ENCODE data around the gene ARHGEF25. TPM values are rescaled to one million over a fixed set of nuclear protein-coding genes. Genes with fewer than 3 reads are reported as not detected.

Gene ARHGEF25
- total and polyA plus RNA-seq, 2 of the 13 experiments (the other 11 are each of a cell fraction or from before 2014, with no cell fraction given), result 11.5 to 12.5 TPM

DNA sequence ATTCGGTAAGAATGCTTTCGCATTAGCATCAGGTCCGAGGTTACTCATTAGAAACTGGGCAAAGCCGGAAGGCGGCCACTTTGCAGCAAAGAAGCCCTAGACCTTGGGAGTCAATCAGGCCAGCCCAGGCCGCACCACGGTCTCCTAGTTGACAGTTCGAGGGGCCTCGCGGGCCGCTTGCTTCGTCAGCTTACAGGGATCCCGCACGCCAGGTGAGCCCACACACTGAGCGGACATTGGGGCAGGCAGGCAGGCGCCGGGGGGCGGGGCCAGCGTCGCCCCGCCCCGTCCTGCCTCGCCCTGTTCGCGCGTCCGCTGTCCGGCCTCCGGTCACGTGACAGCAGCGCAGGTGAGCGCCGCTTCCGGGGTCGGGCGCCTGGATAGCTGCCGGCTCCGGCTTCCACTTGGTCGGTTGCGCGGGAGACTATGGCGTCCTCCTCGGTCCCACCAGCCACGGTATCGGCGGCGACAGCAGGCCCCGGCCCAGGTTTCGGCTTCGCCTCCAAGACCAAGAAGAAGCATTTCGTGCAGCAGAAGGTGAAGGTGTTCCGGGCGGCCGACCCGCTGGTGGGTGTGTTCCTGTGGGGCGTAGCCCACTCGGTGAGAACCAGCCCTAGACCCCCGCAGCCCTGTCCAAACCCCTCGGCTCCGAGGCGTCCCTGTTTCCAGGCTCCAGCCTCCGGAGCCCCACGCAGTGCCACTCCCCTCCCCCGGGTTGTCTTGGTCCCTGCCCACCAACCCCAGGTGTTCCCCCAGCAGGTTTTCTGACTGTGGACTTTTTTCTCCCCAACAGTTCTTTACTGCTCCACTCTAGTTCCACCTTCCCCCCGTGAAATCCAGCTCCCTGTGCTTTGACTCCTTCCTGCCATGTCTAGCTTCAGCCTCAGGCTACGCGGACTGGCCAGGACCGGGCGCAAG is 20.1 kb upstream of the ARHGEF25 start, which contains the start of gene PIP4K2C (continued):
- TF ChIP-seq, protein P1, sequence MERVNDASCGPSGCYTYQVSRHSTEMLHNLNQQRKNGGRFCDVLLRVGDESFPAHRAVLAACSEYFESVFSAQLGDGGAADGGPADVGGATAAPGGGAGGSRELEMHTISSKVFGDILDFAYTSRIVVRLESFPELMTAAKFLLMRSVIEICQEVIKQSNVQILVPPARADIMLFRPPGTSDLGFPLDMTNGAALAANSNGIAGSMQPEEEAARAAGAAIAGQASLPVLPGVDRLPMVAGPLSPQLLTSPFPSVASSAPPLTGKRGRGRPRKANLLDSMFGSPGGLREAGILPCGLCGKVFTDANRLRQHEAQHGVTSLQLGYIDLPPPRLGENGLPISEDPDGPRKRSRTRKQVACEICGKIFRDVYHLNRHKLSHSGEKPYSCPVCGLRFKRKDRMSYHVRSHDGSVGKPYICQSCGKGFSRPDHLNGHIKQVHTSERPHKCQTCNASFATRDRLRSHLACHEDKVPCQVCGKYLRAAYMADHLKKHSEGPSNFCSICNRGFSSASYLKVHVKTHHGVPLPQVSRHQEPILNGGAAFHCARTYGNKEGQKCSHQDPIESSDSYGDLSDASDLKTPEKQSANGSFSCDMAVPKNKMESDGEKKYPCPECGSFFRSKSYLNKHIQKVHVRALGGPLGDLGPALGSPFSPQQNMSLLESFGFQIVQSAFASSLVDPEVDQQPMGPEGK (CRISPR knock-in tag; IDR thresholded peaks at IDR 0.05), result no peak
- TF ChIP-seq, protein P2, sequence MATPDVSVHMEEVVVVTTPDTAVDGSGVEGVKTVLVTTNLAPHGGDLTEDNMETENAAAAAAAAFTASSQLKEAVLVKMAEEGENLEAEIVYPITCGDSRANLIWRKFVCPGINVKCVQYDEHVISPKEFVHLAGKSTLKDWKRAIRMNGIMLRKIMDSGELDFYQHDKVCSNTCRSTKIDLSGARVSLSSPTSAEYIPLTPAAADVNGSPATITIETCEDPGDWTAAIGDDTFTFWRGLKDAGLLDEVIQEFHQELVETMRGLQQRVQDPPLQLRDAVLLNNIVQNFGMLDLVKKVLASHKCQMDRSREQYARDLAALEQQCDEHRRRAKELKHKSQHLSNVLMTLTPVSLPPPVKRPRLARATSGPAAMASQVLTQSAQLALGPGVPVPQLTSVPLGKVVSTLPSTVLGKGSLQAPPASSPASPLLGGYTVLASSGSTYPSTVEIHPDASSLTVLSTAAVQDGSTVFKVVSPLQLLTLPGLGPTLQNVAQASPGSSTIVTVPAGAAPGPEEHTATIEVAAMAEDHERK (CRISPR knock-in tag; IDR thresholded peaks at IDR 0.05; ENCODE audit: low read depth), result no peak
- TF ChIP-seq, protein P3, sequence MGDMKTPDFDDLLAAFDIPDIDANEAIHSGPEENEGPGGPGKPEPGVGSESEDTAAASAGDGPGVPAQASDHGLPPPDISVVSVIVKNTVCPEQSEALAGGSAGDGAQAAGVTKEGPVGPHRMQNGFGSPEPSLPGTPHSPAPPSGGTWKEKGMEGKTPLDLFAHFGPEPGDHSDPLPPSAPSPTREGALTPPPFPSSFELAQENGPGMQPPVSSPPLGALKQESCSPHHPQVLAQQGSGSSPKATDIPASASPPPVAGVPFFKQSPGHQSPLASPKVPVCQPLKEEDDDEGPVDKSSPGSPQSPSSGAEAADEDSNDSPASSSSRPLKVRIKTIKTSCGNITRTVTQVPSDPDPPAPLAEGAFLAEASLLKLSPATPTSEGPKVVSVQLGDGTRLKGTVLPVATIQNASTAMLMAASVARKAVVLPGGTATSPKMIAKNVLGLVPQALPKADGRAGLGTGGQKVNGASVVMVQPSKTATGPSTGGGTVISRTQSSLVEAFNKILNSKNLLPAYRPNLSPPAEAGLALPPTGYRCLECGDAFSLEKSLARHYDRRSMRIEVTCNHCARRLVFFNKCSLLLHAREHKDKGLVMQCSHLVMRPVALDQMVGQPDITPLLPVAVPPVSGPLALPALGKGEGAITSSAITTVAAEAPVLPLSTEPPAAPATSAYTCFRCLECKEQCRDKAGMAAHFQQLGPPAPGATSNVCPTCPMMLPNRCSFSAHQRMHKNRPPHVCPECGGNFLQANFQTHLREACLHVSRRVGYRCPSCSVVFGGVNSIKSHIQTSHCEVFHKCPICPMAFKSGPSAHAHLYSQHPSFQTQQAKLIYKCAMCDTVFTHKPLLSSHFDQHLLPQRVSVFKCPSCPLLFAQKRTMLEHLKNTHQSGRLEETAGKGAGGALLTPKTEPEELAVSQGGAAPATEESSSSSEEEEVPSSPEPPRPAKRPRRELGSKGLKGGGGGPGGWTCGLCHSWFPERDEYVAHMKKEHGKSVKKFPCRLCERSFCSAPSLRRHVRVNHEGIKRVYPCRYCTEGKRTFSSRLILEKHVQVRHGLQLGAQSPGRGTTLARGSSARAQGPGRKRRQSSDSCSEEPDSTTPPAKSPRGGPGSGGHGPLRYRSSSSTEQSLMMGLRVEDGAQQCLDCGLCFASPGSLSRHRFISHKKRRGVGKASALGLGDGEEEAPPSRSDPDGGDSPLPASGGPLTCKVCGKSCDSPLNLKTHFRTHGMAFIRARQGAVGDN (CRISPR knock-in tag; IDR thresholded peaks at IDR 0.05), result peak; percentile 93
- no peak for TF ChIP-seq NFKB2 (CRISPR knock-in tag; IDR thresholded peaks at IDR 0.05; ENCODE audit: borderline replicate concordance)
- TF ChIP-seq RBM22 (optimal IDR thresholded peaks at IDR 0.05; ENCODE audit: low read length), result no peak
- peak; percentile 6; the same call in 1 of the 2 replicates for TF ChIP-seq FOSL2 (CRISPR knock-in tag; IDR thresholded peaks at IDR 0.05)
- no peak for TF ChIP-seq PCBP2 (optimal IDR thresholded peaks at IDR 0.05; ENCODE audit: low read depth, low read length, poor library complexity, severe bottlenecking)
- TF ChIP-seq ARHGAP35 (CRISPR knock-in tag; IDR thresholded peaks at IDR 0.05; ENCODE audit: borderline replicate concordance), result no peak
- no peak; the same call in 1 of the 2 replicates for TF ChIP-seq ZNF234 (CRISPR knock-in tag; conservative IDR thresholded peaks at IDR 0.05)
- TF ChIP-seq ZNF3 (CRISPR knock-in tag; IDR thresholded peaks at IDR 0.05), result no peak
- TF ChIP-seq ZNF546 (CRISPR knock-in tag; conservative IDR thresholded peaks at IDR 0.05), result no peak
- no peak for TF ChIP-seq ZNF781 (CRISPR knock-in tag; IDR thresholded peaks at IDR 0.05; ENCODE audit: borderline replicate concordance, not compliant biosample characterization)
- TF ChIP-seq SIN3A (IDR thresholded peaks at IDR 0.05; ENCODE audit: borderline replicate concordance, low read depth, low read length), result peak; percentile 89
- 0 out of 2 replicates have a peak, but pooled peaks have one; percentile 56 for TF ChIP-seq ZNF572 (CRISPR knock-in tag; IDR thresholded peaks at IDR 0.05)
- TF ChIP-seq, protein P4, sequence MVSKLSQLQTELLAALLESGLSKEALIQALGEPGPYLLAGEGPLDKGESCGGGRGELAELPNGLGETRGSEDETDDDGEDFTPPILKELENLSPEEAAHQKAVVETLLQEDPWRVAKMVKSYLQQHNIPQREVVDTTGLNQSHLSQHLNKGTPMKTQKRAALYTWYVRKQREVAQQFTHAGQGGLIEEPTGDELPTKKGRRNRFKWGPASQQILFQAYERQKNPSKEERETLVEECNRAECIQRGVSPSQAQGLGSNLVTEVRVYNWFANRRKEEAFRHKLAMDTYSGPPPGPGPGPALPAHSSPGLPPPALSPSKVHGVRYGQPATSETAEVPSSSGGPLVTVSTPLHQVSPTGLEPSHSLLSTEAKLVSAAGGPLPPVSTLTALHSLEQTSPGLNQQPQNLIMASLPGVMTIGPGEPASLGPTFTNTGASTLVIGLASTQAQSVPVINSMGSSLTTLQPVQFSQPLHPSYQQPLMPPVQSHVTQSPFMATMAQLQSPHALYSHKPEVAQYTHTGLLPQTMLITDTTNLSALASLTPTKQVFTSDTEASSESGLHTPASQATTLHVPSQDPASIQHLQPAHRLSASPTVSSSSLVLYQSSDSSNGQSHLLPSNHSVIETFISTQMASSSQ (IDR thresholded peaks at IDR 0.05; ENCODE audit: low read depth), result no peak
- TF ChIP-seq, protein P4 (CRISPR knock-in tag; IDR thresholded peaks at IDR 0.05; ENCODE audit: borderline replicate concordance), result 0 out of 2 replicates have a peak, but pooled peaks have one; percentile 30
